ENCODE results near the gene MEIS1.

The MEIS1 gene

GRCh38 chr2:66565291-66565690 is 130.4 kb downstream of the MEIS1 start:
- DNase-seq (ENCODE audit: low spot score): no peak

DNA sequence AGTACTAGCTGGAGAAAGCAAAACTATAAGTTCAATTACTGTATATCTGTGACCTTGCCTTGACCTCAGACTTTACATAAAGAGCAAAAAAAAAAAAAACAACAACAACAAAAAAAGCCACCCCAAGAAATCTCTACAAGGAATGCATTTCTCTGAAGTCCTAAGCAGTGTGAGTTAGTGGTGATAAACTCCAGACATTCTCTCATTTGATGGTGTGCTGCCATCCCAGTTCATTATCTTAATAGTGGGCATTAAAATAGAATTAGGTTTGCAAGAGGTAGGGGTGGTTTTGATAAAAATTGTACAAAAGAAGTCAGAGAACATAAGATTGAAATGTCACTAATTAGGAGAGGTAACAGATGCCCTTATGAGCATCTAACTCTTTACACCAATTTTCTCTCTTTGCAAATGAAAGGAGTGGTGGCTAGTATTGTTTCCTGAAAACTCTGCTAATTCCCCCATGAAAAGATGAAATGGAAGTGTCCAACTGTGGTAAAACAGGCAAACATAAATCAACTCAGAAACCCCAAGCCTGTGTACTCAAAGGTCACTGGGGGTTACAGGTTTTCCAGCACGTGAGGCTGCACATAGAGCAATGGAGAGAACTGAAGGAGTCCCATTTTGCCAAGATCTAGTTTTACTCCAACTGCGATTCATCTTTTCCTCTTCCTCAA is 131.9 kb downstream of the MEIS1 start:
- no peak for TF ChIP-seq CTCF (IDR thresholded peaks at IDR 0.05; ENCODE audit: extremely low read depth, missing control alignments)
- no peak for DNase-seq (ENCODE audit: low spot score)

More at GRCh38 chr2:66565291-66565690, 130.4 kb downstream of the MEIS1 start:
- no peak for TF ChIP-seq CTCF (IDR thresholded peaks at IDR 0.05; ENCODE audit: extremely low read depth, missing control alignments)

- no peak for DNase-seq (ENCODE audit: low spot score)
- TF ChIP-seq CTCF (IDR thresholded peaks at IDR 0.05; ENCODE audit: extremely low read depth, missing control alignments): no peak
Measured at GRCh38 chr2:66567729-66568128, 132.8 kb downstream of the MEIS1 start.

DNA sequence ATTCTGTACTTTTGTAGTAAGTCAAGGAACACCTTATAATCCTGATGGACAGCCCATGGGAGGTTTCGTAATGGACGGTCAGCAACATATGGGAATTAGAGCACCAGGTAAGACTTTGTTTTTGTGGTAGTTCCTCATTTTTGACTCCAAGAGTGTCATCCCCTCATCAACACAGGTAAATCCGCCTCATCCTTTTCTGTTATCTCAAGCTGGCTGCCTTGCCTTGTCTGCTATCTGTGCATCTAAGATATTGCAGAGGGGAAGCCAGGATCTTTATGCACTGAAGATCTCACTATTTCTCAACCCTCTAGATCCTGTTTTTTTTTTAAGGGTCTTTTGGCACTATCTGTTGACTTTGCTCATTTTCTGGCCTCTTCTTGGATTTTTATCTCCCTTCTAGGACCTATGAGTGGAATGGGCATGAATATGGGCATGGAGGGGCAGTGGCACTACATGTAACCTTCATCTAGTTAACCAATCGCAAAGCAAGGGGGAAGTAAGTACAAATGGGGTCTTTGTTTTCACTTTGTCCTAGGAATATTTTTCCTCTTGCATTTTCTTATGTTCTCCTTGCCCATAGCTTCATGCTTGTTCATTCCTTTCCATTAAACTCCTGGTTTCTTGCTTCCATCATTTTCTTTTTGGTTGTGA is 133.8 kb downstream of the MEIS1 start:
- no peak for TF ChIP-seq CTCF (IDR thresholded peaks at IDR 0.05; ENCODE audit: extremely low read depth, missing control alignments)
- no peak for DNase-seq (ENCODE audit: low spot score)

DNA sequence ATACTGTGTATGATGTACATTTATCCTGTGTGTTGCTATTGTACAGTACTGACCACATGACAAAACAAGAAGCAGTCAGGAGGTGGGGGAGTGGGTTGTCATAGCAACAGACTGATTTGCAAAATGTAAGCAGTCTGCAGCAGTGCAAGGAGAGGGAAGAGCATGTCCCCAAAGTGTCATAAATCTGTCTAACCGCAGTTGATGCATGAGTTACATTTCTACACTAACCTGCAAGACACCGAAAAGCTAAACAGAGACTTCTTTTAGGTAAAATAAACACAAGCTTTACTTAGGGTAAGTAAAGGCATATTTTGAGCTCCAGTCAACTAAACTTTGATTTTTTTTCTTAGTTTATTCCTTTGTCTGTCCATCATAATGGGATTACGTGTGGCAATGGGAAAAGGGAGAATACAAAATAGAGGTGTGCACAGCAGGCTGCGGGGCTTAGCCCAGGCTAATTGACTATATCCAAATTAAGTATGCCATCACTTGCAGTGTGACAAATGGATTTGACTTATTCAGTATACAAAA is 134.5 kb downstream of the MEIS1 start:
- no peak for DNase-seq (ENCODE audit: low spot score)
- TF ChIP-seq CTCF (IDR thresholded peaks at IDR 0.05; ENCODE audit: extremely low read depth, missing control alignments): no peak

GRCh38 chr2:66569974-66570373 is 135.0 kb downstream of the MEIS1 start:
- no peak for DNase-seq (ENCODE audit: low spot score)
- TF ChIP-seq CTCF (IDR thresholded peaks at IDR 0.05; ENCODE audit: extremely low read depth, missing control alignments): no peak

DNA sequence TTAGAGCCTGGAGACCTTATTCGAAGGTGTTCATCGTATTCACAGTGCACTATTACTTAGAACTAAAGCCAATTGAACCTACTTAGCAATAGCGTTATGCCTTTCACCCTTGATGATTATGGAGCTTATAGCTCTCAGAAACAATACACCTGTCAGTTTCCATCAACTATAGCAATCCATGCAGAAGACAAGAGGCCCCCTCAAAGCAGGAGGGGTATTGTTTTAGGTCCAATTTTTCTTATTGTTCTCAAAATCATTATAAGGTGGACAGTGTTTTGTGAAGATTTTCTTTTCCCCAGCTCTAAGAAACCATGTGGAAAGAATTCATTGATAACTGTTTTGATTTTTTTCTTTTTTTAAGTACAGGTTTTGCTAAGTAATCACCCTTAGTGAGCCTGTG is 135.5 kb downstream of the MEIS1 start:
- no peak for TF ChIP-seq CTCF (IDR thresholded peaks at IDR 0.05; ENCODE audit: extremely low read depth, missing control alignments)
- no peak for DNase-seq (ENCODE audit: low spot score)
